Heart right ventricle (tissue), 16 donors: Measurements from ENCODE around the gene EMILIN1. TPM values are rescaled to one million over a fixed set of nuclear protein-coding genes. Genes with fewer than 3 reads are reported as not detected.

Experiments used
- ATAC-seq, 8 donors: fragments of 200-7000 bp; cut with Tn5 transposase; one replicate each; pipeline ENCODE4 v1.9.1; 2020; ENCODE audit warnings: mild to moderate bottlenecking in 8 of 8, moderate library complexity in 8 of 8, moderate number of reproducible peaks in 1 of 8
- DNase-seq, 2 donors: peaks; one replicate each; pipeline ENCODE4 v3.0.0-alpha.2; 2020
- H3K27ac ChIP-seq, 10 donors: fragments of 200-600 bp; sonication (generic) in 2 of 10; one replicate each; pipeline versions ENCODE4 v1.5.0 to v1.8.0; 2020 to 2022; ENCODE audit warnings: mild to moderate bottlenecking in 3 of 10
- H3K27me3 ChIP-seq, 7 donors: fragments of 200-600 bp; one replicate each; pipeline ENCODE4 v1.8.0; 2021 to 2022; ENCODE audit warnings: mild to moderate bottlenecking in 2 of 7
- H3K36me3 ChIP-seq, 9 donors: fragments of 200-600 bp; sonication (generic) in 1 of 9; one replicate each; pipeline versions ENCODE4 v1.5.0 to v1.8.0; 2020 to 2022; ENCODE audit warnings: mild to moderate bottlenecking in 2 of 9
- H3K4me1 ChIP-seq, 9 donors: fragments of 200-600 bp; sonication (generic) in 1 of 9; one replicate each; pipeline versions ENCODE4 v1.5.0 to v1.8.0; 2020 to 2022; ENCODE audit warnings: mild to moderate bottlenecking in 4 of 9
- H3K4me3 ChIP-seq, 10 donors: fragments of 200-600 bp; sonication (generic) in 2 of 10; one replicate each; pipeline versions ENCODE4 v1.5.0 to v1.8.0; 2020 to 2022; ENCODE audit warnings: mild to moderate bottlenecking in 7 of 10, moderate library complexity in 2 of 10
- H3K9me3 ChIP-seq, 11 donors: fragments of 200-600 bp in 10 of 11; sonication (generic) in 2 of 11; one replicate each; pipeline versions ENCODE4 v1.5.0 to v1.8.0; 2013 to 2022; ENCODE audit warnings: mild to moderate bottlenecking in 2 of 11, control low read depth in 1 of 11, moderate library complexity in 1 of 11
- WGBS, 2 donors: extraction: QIAGEN DNeasy Blood & Tissue Kit; methylation state at CpG; one replicate each; pipeline ENCODE4 v1.1.7; 2013; ENCODE audit warnings: inconsistent platforms in 1 of 2; 5-methylcytosine and 5-hydroxymethylcytosine counted together
- intact Hi-C, 10 donors: fragments of 100-400 bp; cut with DNase I; formaldehyde crosslinking; loops; one replicate each; pipeline versions ENCODE4 v1.11.1 to v1.14.2; 2022
- polyA plus RNA-seq, 2 donors: library from polyadenylated mRNA; stranded (reverse); fragments of 200-250 nt; gene quantifications; one replicate each; pipeline ENCODE4 v1.2.3, GENCODE V29; 2013
- total RNA-seq, 10 donors: library from RNA; stranded (reverse); fragmentation: NEBNext Ultra II Directional in 3 of 10; extraction: Animal tissue kit (Norgen Biotek cat#: 25700) in 3 of 10; gene quantifications; one replicate each; pipeline versions ENCODE4 v1.2.1 to v1.2.4, GENCODE V29; 2021 to 2023
- TF ChIP-seq, protein P1 (sequence below), 9 donors: fragments of 200-600 bp; sonication (generic) in 2 of 9; IDR thresholded peaks; one replicate each; pipeline versions ENCODE4 v1.5.0 to v1.8.0; 2021 to 2022; ENCODE audit warnings: antibody characterized with exemption in 9 of 9, mild to moderate bottlenecking in 5 of 9, moderate library complexity in 1 of 9
- donor health status: Arrhythmogenic right ventricular cardiomyopathy.
- donor health status: ischemic (EF 13 %, LVEDD 7.1; RV severe dilation, severe dysfunction).
- donor health status: healthy with polysubstance abuse.
- donor health status: DM: no; HTN: yes; CAD: no.
- donor health status: DM: no; HTN: no; CAD: no.
- donor health status: ischemic (EF 25% LVEDD 6.9; RV normal size, moderate dysfunction).
- donor health status: ischemic (EF 25% LVEDD 5.7; RV mildly dilated, moderate dysfunction).
- donor health status: healthy.
- donor health status: DM: yes; HTN: yes; CAD: no.
- donor health status: Ischemic cardiomyopathy.
- donor health status: ischemic (EF 35%, LVEDD 5.7; RV mildly dilated, moderate dysfunction).
- donor health status: nonischemic (EF 11% LVEDD 7.7; RV severe dilation, severe dysfunction).
- donor health status: DM: yes; HTN: yes; CAD: no.
- donor health status: PGD.
- donor health status: ischemic (EF 29% LVEDD 5.4; RV normal size, mild dysfunction).
- donor health status: nonischemic (EF 23%, LVEDD 6.1; RV moderate dilation, normal function).

EMILIN1 gene
- total and polyA plus RNA-seq, 12 donors = 6.8 to 53.2 (median 15.3) TPM

DNA sequence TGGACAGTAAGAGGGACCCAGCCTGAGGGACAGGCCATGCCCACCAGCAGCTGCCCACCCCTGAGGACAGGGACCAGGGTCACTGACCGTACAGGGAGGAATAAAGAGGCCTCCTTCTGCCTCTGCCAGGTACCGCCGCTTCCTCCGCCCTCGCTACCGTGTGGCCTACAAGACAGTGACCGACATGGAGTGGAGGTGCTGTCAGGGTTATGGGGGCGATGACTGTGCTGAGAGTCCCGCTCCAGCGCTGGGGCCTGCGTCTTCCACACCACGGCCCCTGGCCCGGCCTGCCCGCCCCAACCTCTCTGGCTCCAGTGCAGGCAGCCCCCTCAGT is 2.2 kb downstream of the EMILIN1 start:
- TF ChIP-seq, protein P1, sequence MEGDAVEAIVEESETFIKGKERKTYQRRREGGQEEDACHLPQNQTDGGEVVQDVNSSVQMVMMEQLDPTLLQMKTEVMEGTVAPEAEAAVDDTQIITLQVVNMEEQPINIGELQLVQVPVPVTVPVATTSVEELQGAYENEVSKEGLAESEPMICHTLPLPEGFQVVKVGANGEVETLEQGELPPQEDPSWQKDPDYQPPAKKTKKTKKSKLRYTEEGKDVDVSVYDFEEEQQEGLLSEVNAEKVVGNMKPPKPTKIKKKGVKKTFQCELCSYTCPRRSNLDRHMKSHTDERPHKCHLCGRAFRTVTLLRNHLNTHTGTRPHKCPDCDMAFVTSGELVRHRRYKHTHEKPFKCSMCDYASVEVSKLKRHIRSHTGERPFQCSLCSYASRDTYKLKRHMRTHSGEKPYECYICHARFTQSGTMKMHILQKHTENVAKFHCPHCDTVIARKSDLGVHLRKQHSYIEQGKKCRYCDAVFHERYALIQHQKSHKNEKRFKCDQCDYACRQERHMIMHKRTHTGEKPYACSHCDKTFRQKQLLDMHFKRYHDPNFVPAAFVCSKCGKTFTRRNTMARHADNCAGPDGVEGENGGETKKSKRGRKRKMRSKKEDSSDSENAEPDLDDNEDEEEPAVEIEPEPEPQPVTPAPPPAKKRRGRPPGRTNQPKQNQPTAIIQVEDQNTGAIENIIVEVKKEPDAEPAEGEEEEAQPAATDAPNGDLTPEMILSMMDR (IDR thresholded peaks at IDR 0.05) = no peak
- DNase-seq (no peak), ATAC-seq (no peak)
- Histone ChIP-seq H3K4me1 (peaks cover 4 to 68% (median 49%) of the 10 kb centered on the region in 9 donors), H3K27ac (peak overlapping the region in 8 of 10 donors; percentile 81 to 90 (median 86)), H3K9me3 (no peaks in the 10 kb centered on the region), H3K36me3 (peaks cover 0 to 13% (median 0%) of the 10 kb centered on the region in 9 donors), H3K4me3 (peak overlapping the region in 9 of 10 donors; percentile 0 to 68 (median 63)), H3K27me3 (no peaks in the 10 kb centered on the region)
- 75 to 86% methylated on average over 14 of the region's 14 CpGs for WGBS, 2 donors
- intact Hi-C loops = loop anchor here in 6 of 10 donors (2.0 to 10.0 kb wide), 5 partner anchors 46 to 120 kb away; partner anchors contain the start of gene TMEM214 (in 4 of the 6)

DNA sequence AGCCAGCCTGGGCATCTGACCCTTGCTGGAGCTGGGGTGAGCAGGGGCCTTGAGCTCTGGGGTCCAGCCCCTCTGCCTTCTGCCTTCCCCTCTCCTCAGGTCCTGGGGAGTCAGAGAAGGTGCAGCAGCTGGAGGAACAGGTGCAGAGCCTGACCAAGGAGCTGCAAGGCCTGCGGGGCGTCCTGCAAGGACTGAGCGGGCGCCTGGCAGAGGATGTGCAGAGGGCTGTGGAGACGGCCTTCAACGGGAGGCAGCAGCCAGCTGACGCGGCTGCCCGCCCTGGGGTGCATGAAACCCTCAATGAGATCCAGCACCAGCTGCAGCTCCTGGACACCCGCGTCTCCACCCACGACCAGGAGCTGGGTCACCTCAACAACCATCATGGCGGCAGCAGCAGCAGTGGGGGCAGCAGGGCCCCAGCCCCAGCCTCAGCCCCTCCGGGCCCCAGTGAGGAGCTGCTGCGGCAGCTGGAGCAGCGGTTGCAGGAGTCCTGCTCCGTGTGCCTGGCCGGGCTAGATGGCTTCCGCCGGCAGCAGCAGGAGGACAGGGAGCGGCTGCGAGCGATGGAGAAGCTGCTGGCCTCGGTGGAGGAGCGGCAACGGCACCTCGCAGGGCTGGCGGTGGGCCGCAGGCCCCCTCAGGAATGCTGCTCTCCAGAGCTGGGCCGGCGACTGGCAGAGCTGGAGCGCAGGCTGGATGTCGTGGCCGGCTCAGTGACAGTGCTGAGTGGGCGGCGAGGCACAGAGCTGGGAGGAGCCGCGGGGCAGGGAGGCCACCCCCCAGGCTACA is 3.8 kb downstream of the EMILIN1 start:
- intact Hi-C loops = loop anchor here in 6 of 10 donors (2.0 to 10.0 kb wide), 5 partner anchors 47 to 121 kb away; partner anchors contain the start of gene TMEM214 (in 4 of the 6)
- Histone ChIP-seq H3K27me3 (no peaks in the 10 kb centered on the region), H3K27ac (peak overlapping the region in 9 of 10 donors; percentile 66 to 89 (median 79)), H3K9me3 (no peaks in the 10 kb centered on the region), H3K4me3 (peak overlapping the region in 2 of 10 donors; percentile 64 to 68), H3K36me3 (peaks cover 0 to 13% (median 0%) of the 10 kb centered on the region in 9 donors), H3K4me1 (peaks cover 6 to 69% (median 53%) of the 10 kb centered on the region in 9 donors)
- TF ChIP-seq, protein P1 (IDR thresholded peaks at IDR 0.05) = no peak
- ATAC-seq (no peak), DNase-seq (no peak)
- WGBS, 2 donors = 89 to 91% methylated on average over 38 of the region's 38 CpGs

DNA sequence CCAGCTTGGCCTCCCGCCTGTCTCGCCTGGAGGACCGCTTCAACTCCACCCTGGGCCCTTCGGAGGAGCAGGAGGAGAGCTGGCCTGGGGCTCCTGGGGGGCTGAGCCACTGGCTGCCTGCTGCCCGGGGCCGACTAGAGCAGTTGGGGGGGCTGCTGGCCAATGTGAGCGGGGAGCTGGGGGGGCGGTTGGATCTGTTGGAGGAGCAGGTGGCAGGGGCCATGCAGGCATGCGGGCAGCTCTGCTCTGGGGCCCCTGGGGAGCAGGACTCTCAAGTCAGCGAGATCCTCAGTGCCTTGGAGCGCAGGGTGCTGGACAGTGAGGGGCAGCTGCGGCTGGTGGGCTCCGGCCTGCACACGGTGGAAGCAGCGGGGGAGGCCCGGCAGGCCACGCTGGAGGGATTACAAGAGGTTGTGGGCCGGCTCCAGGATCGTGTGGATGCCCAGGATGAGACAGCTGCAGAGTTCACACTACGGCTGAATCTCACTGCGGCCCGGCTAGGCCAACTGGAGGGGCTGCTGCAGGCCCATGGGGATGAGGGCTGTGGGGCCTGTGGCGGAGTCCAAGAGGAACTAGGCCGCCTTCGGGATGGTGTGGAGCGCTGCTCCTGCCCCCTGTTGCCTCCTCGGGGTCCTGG is 4.5 kb downstream of the EMILIN1 start:
- 84 to 88% methylated on average over 26 to 27 of the region's 27 CpGs for WGBS, 2 donors
- H3K36me3 ChIP-seq = peaks cover 0 to 13% (median 0%) of the 10 kb centered on the region in 9 donors
- peak overlapping the region in 1 of 10 donors; percentile 83 for H3K27ac ChIP-seq
- no peaks in the 10 kb centered on the region for H3K27me3 ChIP-seq
- H3K9me3 ChIP-seq = no peaks in the 10 kb centered on the region
- no peak for ATAC-seq
- TF ChIP-seq, protein P1 (IDR thresholded peaks at IDR 0.05) = no peak
- H3K4me1 ChIP-seq = peaks cover 10 to 68% (median 53%) of the 10 kb centered on the region in 9 donors
- peak overlapping the region in 1 of 10 donors; percentile 64 for H3K4me3 ChIP-seq
- intact Hi-C loops = loop anchor here in 6 of 10 donors (5.0 to 10.0 kb wide), 4 partner anchors 48 to 121 kb away; partner anchors contain the start of gene TMEM214 (in 4 of the 6)
- DNase-seq = no peak
